Stimulated activated naive B cell treated with anti-CD40 and anti-IgM and Interleukin-4, amounts not matched to agents 10 μg/mL and 1 μg/mL and 100 μg/mL, for 72 hours (primary cell): ENCODE results near the gene PRMT7.
"Not testable (repeated sequence)": the region's sequence is repeated elsewhere in the genome, so short reads cannot be mapped to it uniquely, and the experiment has no call there.

ENCODE experiments used
- ATAC-seq, 2 donors: fragments of 150-1000 bp; cut with Tn5 transposase; replicated peaks; 2 replicates each; pipeline ENCODE4 v1.10.0; 2021; ENCODE audit warnings: moderate library complexity in 1 of 2
- DNase-seq: peaks from one replicate; pipeline ENCODE4 v3.0.0; 2021
- H3K27ac Mint-ChIP-seq: one replicate; pipeline ENCODE4 v1.8.0; 2022; ENCODE audit warnings: mild to moderate bottlenecking, mixed read lengths
- H3K27me3 Mint-ChIP-seq, 2 donors: one replicate each; pipeline ENCODE4 v1.8.0; 2022; ENCODE audit warnings: mixed read lengths in 2 of 2
- H3K36me3 Mint-ChIP-seq, 2 donors: one replicate each; pipeline ENCODE4 v1.8.0; 2022; ENCODE audit warnings: mixed read lengths in 2 of 2, mild to moderate bottlenecking in 1 of 2
- H3K4me1 Mint-ChIP-seq, 2 donors: one replicate each; pipeline ENCODE4 v1.8.0; 2022; ENCODE audit warnings: mixed read lengths in 2 of 2, mild to moderate bottlenecking in 1 of 2
- H3K4me3 Mint-ChIP-seq, 2 donors: one replicate each; pipeline ENCODE4 v1.8.0; 2022; ENCODE audit warnings: mild to moderate bottlenecking in 2 of 2, mixed read lengths in 2 of 2, moderate library complexity in 1 of 2
- H3K9me3 Mint-ChIP-seq, 2 donors: one replicate each; pipeline ENCODE4 v1.8.0; 2022; ENCODE audit warnings: mixed read lengths in 2 of 2, mild to moderate bottlenecking in 1 of 2

Gene PRMT7

GRCh38 chr16:68288796-68289195, 22.0 kb upstream of the PRMT7 start:
- H3K27me3 Mint-ChIP-seq, DNase-seq, ATAC-seq, H3K9me3 Mint-ChIP-seq, H3K4me3 Mint-ChIP-seq: not testable (repeated sequence)
- Mint-ChIP-seq H3K27ac (peak overlapping the region; percentile 93), H3K36me3 (peaks cover 47 to 62% of the 10 kb centered on the region in 2 donors), H3K4me1 (peaks cover 54 to 87% of the 10 kb centered on the region in 2 donors)

DNA sequence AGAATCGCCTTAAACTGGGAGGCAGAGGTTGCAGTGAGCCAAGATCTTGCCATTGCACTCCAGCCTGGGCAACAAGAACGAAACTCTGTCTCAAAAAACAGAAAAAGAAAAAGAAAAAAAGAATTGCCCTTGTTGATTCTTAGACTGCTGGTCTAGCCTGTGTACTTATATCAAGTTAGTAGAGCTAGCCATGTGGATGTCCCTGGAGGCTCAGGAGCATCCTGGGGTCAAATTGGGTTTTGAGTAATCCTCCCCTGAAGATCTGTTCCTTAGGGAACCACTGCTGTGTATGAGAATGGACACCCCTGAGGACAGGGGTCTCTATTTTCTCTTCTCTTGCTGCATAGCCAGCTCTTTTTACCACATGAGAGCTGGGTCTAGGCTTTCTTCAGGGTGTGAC, 21.6 kb upstream of the PRMT7 start:
- ATAC-seq (peak in 1 of 2 donors; percentile 1), DNase-seq (no peak)
- peak overlapping the region; percentile 65 to 68 for H3K4me3 Mint-ChIP-seq
- no peaks in the 10 kb centered on the region for H3K27me3 Mint-ChIP-seq
- H3K4me1 Mint-ChIP-seq, result peaks cover 54 to 87% of the 10 kb centered on the region in 2 donors
- peaks cover 51 to 65% of the 10 kb centered on the region in 2 donors for H3K36me3 Mint-ChIP-seq
- peaks cover 0 to 2% of the 10 kb centered on the region in 2 donors for H3K9me3 Mint-ChIP-seq
- peak overlapping the region; percentile 93 for H3K27ac Mint-ChIP-seq

- DNase-seq (peak; percentile 83), ATAC-seq (peak; percentile 91 to 93)
- peaks cover 54 to 84% of the 10 kb centered on the region in 2 donors for H3K4me1 Mint-ChIP-seq
- H3K36me3 Mint-ChIP-seq, result peaks cover 54 to 68% of the 10 kb centered on the region in 2 donors
- peak overlapping the region; percentile 93 for H3K27ac Mint-ChIP-seq
- H3K9me3 Mint-ChIP-seq, result peaks cover 0 to 2% of the 10 kb centered on the region in 2 donors
- H3K27me3 Mint-ChIP-seq, result no peaks in the 10 kb centered on the region
- H3K4me3 Mint-ChIP-seq, result peak overlapping the region; percentile 65 to 68
Measured at GRCh38 chr16:68289621-68290329, 21.0 kb upstream of the PRMT7 start.

DNA sequence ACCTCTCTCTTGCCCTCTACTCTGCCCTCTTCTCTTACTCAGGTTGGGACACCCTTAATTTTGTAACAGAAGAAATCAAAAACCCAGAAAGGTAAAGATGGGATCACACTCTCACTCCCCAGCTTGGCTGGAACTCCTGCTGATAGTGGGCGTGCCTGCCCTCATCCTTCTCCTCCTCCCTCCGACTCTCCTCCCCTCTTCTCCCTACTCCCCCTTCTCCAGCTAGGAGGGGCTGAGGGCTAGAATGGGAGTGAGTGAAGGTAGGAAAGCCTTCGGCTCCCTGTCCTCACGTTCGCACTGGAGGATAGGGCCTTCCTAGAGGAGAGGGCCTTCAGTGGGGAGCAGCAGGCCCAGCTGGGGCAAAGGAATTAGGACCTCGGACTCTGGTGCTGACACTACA, 20.4 kb upstream of the PRMT7 start:
- Mint-ChIP-seq H3K4me3 (peak overlapping the region; percentile 65 to 68), H3K4me1 (peaks cover 50 to 77% of the 10 kb centered on the region in 2 donors), H3K27ac (peak overlapping the region; percentile 93), H3K36me3 (peaks cover 55 to 72% of the 10 kb centered on the region in 2 donors), H3K9me3 (peaks cover 0 to 2% of the 10 kb centered on the region in 2 donors), H3K27me3 (no peaks in the 10 kb centered on the region)
- DNase-seq (no peak), ATAC-seq (no peak)

DNA sequence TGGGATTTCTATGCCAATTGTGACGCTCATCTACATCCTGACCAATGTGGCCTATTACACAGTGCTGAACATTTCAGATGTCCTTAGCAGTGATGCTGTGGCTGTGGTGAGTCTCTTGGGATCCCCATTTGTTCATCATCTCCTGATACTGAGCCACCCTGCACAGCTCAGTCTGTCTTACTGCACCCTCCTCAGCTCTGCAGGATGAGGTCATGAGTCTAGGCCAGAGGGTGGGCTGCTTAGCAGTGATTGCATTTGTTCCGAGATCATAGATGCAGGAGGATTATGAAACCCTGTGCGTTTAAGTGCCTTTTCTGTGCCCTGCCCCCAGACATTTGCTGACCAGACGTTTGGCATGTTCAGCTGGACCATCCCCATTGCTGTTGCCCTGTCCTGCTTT, 19.6 kb upstream of the PRMT7 start:
- no peaks in the 10 kb centered on the region for H3K27me3 Mint-ChIP-seq
- ATAC-seq (no peak), DNase-seq (no peak)
- peaks cover 58 to 75% of the 10 kb centered on the region in 2 donors for H3K36me3 Mint-ChIP-seq
- peak overlapping the region; percentile 93 for H3K27ac Mint-ChIP-seq
- peaks cover 0 to 2% of the 10 kb centered on the region in 2 donors for H3K9me3 Mint-ChIP-seq
- peak overlapping the region in 1 of 2 donors; percentile 55 for H3K4me3 Mint-ChIP-seq
- H3K4me1 Mint-ChIP-seq, result peaks cover 47 to 74% of the 10 kb centered on the region in 2 donors

- Mint-ChIP-seq H3K4me1 (peaks cover 43 to 74% of the 10 kb centered on the region in 2 donors), H3K27ac (peak overlapping the region; percentile 51), H3K4me3 (no peak overlapping the region), H3K9me3 (no peaks in the 10 kb centered on the region), H3K36me3 (peaks cover 56 to 72% of the 10 kb centered on the region in 2 donors), H3K27me3 (no peaks in the 10 kb centered on the region)
- DNase-seq, result no peak
- no peak for ATAC-seq
Measured at GRCh38 chr16:68292425-68292824, 18.4 kb upstream of the PRMT7 start.

- Mint-ChIP-seq H3K4me1 (peaks cover 21 to 62% of the 10 kb centered on the region in 2 donors), H3K27ac (peak overlapping the region; percentile 80), H3K36me3 (peaks cover 44 to 67% of the 10 kb centered on the region in 2 donors), H3K27me3 (no peaks in the 10 kb centered on the region), H3K4me3 (no peak overlapping the region), H3K9me3 (no peaks in the 10 kb centered on the region)
- DNase-seq, result no peak
- ATAC-seq, result no peak
Measured at GRCh38 chr16:68296291-68296690, 14.5 kb upstream of the PRMT7 start.

DNA sequence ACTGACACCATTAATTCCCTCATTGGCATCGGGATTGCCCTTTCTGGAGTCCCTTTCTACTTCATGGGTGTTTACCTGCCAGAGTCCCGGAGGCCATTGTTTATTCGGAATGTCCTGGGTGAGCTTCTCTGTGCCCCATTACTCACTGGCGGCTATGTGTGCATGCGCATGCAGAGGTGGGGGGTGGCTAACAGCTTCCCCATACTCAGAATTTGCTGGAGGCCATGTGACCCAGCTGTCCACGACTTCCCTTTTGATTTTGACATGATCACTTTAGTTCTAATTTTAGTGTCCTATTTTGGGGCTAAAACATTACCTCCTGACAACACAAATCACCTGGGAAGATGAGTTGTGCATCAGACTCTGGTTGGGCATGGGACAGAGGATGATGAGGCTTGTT, 14.1 kb upstream of the PRMT7 start:
- peaks cover 43 to 67% of the 10 kb centered on the region in 2 donors for H3K36me3 Mint-ChIP-seq

DNA sequence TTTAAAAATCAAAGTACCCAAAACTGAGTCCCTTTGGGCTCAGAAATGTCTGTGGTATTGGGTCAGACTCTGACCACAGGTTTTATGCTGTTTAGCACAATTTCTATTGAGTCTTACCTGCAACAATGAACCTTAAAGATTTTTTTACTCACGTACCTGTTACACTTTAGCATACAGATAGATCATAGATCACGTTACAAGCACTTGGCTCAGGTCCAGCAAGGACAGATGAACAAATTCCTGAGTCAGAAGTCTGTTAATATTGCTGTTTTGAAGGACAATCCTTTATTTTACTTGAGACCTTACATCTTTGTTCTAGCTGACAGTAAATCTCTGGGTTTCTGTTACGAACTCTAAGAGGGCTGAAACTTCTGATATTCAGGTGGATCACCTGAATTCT, 12.9 kb upstream of the PRMT7 start:
- Mint-ChIP-seq H3K9me3 (no peaks in the 10 kb centered on the region), H3K4me1 (peaks cover 20 to 63% of the 10 kb centered on the region in 2 donors), H3K4me3 (no peak overlapping the region), H3K27me3 (no peaks in the 10 kb centered on the region), H3K36me3 (peaks cover 47 to 68% of the 10 kb centered on the region in 2 donors), H3K27ac (peak overlapping the region; percentile 85)
- ATAC-seq (no peak), DNase-seq (no peak)

More for the DNA sequence above, 14.1 kb upstream of the PRMT7 start:
- DNase-seq (no peak), ATAC-seq (no peak)
- H3K27me3 Mint-ChIP-seq, result no peaks in the 10 kb centered on the region
- no peak overlapping the region for H3K4me3 Mint-ChIP-seq
- peak overlapping the region; percentile 80 for H3K27ac Mint-ChIP-seq
- H3K9me3 Mint-ChIP-seq, result no peaks in the 10 kb centered on the region
- H3K4me1 Mint-ChIP-seq, result peaks cover 19 to 61% of the 10 kb centered on the region in 2 donors

- ATAC-seq, result no peak
- Mint-ChIP-seq H3K36me3 (peaks cover 47 to 69% of the 10 kb centered on the region in 2 donors), H3K4me1 (peaks cover 20 to 62% of the 10 kb centered on the region in 2 donors), H3K27me3 (no peaks in the 10 kb centered on the region), H3K27ac (peak overlapping the region; percentile 85), H3K4me3 (no peak overlapping the region), H3K9me3 (no peaks in the 10 kb centered on the region)
- no peak for DNase-seq
Measured at GRCh38 chr16:68298312-68298711, 12.5 kb upstream of the PRMT7 start.

DNA sequence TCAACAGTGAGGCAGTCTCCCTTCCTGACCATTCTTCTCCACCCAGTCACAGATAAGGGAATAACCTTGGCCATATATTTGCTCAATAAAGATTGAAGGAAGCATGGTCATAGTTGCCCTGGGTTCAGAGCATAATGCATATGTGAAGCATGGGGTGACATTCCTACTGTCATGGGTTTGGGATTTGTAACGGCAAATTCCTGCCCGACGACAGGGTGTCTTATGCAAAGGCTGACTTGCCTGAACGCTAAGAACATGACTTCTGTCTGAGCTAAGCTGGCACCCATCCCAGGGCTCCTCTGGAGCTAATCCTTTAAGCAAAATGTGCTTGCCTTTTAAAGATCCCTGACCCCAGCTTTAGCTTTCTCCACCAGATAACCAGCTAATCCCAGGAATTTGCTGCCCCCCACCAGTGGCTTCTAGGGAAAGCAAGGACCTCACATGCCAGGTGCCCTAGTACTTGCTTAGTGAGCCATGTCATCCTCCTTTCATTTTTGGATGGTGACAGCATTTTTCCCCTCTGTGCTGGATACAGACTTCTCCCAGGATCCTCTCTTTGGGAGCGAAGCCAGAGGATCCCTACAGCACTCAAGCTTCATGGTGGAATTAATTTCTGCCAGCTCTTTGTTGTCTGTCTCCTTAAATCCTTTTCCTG, 11.8 kb upstream of the PRMT7 start:
- H3K4me3 Mint-ChIP-seq, result no peak overlapping the region
- H3K27ac Mint-ChIP-seq, result peak overlapping the region; percentile 85
- no peaks in the 10 kb centered on the region for H3K27me3 Mint-ChIP-seq
- H3K4me1 Mint-ChIP-seq, result peaks cover 16 to 55% of the 10 kb centered on the region in 2 donors
- H3K9me3 Mint-ChIP-seq, result no peaks in the 10 kb centered on the region
- peaks cover 47 to 70% of the 10 kb centered on the region in 2 donors for H3K36me3 Mint-ChIP-seq
- DNase-seq, result no peak
- ATAC-seq, result no peak

- no peak overlapping the region for H3K4me3 Mint-ChIP-seq
- H3K27ac Mint-ChIP-seq, result peak overlapping the region; percentile 85
- H3K9me3 Mint-ChIP-seq, result no peaks in the 10 kb centered on the region
- DNase-seq (no peak), ATAC-seq (no peak)
- peaks cover 44 to 68% of the 10 kb centered on the region in 2 donors for H3K36me3 Mint-ChIP-seq
- no peaks in the 10 kb centered on the region for H3K27me3 Mint-ChIP-seq
- peaks cover 13 to 54% of the 10 kb centered on the region in 2 donors for H3K4me1 Mint-ChIP-seq
Measured at GRCh38 chr16:68299571-68300453, 11.0 kb upstream of the PRMT7 start.

- ATAC-seq, result peak in 1 of 2 donors; percentile 28
- H3K27ac Mint-ChIP-seq, result peak overlapping the region; percentile 37
- no peaks in the 10 kb centered on the region for H3K27me3 Mint-ChIP-seq
- H3K9me3 Mint-ChIP-seq, result no peaks in the 10 kb centered on the region
- DNase-seq, result no peak
- H3K4me3 Mint-ChIP-seq, result no peak overlapping the region
- peaks cover 16 to 63% of the 10 kb centered on the region in 2 donors for H3K4me1 Mint-ChIP-seq
- H3K36me3 Mint-ChIP-seq, result peaks cover 44 to 65% of the 10 kb centered on the region in 2 donors
Measured at GRCh38 chr16:68300734-68301459, 9.9 kb upstream of the PRMT7 start.
